WERI-Rb-1 (cell line): Measurements from ENCODE around the gene CLIP2.

Experiments used
- DNase-seq: peaks from one replicate; pipeline ENCODE4 v3.0.0-alpha.2; 2020
- H3K27ac ChIP-seq: fragments of 250-450 bp; sonication (Bioruptor Pico); 2 replicates; pipeline ENCODE4 v1.5.1; 2020; ENCODE audit warnings: mild to moderate bottlenecking, moderate library complexity
- H3K27me3 ChIP-seq: fragments of 250-450 bp; sonication (Bioruptor Pico); 2 replicates; pipeline ENCODE4 v1.5.1; 2021; ENCODE audit warnings: mild to moderate bottlenecking, low read depth, moderate library complexity; ENCODE audit not compliant: insufficient read depth, severe bottlenecking
- H3K36me3 ChIP-seq: fragments of 250-450 bp; sonication (Bioruptor Pico); 2 replicates; pipeline ENCODE4 v1.5.1; 2020; ENCODE audit warnings: mild to moderate bottlenecking, moderate library complexity
- H3K4me3 ChIP-seq: 2 replicates; pipeline ENCODE4 v1.5.1; 2011; ENCODE audit warnings: low read depth, mild to moderate bottlenecking, control low read depth, low read length
- H3K9me3 ChIP-seq: fragments of 250-450 bp; sonication (Bioruptor Pico); 2 replicates; pipeline ENCODE4 v1.5.1; 2021; ENCODE audit warnings: mild to moderate bottlenecking, moderate library complexity; ENCODE audit not compliant: severe bottlenecking
- CTCF ChIP-seq: IDR thresholded peaks from 2 replicates; pipeline ENCODE4 v1.5.1; 2011; ENCODE audit warnings: low read depth, mild to moderate bottlenecking, control low read depth, inconsistent platforms, low read length

The CLIP2 gene

GRCh38 chr7:74324531-74325209 lies 35.5 kb downstream of the CLIP2 start:
- no peak for DNase-seq
- Histone ChIP-seq H3K27me3 (no peaks in the 10 kb centered on the region), H3K27ac (no peak overlapping the region), H3K4me3 (no peak overlapping the region), H3K9me3 (no peaks in the 10 kb centered on the region), H3K36me3 (no peaks in the 10 kb centered on the region; the same call in 1 of the 2 replicates)
- TF ChIP-seq CTCF = no peak

GRCh38 chr7:74325210-74325565 lies 36.0 kb downstream of the CLIP2 start:
- H3K36me3 ChIP-seq = no peaks in the 10 kb centered on the region; the same call in 1 of the 2 replicates
- no peak overlapping the region for H3K4me3 ChIP-seq
- TF ChIP-seq CTCF = no peak
- no peaks in the 10 kb centered on the region for H3K9me3 ChIP-seq
- no peak for DNase-seq
- no peak overlapping the region for H3K27ac ChIP-seq
- H3K27me3 ChIP-seq = no peaks in the 10 kb centered on the region

- H3K27me3 ChIP-seq = no peaks in the 10 kb centered on the region
- DNase-seq = no peak
- H3K27ac ChIP-seq = no peak overlapping the region
- no peaks in the 10 kb centered on the region for H3K9me3 ChIP-seq
- H3K36me3 ChIP-seq = no peaks in the 10 kb centered on the region; the same call in 1 of the 2 replicates
- no peak overlapping the region for H3K4me3 ChIP-seq
- no peak for TF ChIP-seq CTCF
Observed at GRCh38 chr7:74329225-74329624, 40.0 kb downstream of the CLIP2 start.

- TF ChIP-seq CTCF = no peak
- Histone ChIP-seq H3K36me3 (no peaks in the 10 kb centered on the region; the same call in 1 of the 2 replicates), H3K9me3 (no peaks in the 10 kb centered on the region), H3K27ac (no peak overlapping the region), H3K4me3 (no peak overlapping the region), H3K27me3 (no peaks in the 10 kb centered on the region)
- DNase-seq = no peak
Observed at GRCh38 chr7:74332373-74333176, 43.4 kb downstream of the CLIP2 start.

GRCh38 chr7:74334030-74334429 lies 44.8 kb downstream of the CLIP2 start:
- Histone ChIP-seq H3K4me3 (no peak overlapping the region), H3K27ac (no peak overlapping the region), H3K27me3 (no peaks in the 10 kb centered on the region), H3K9me3 (no peaks in the 10 kb centered on the region), H3K36me3 (no peaks in the 10 kb centered on the region; the same call in 1 of the 2 replicates)
- TF ChIP-seq CTCF = no peak
- no peak for DNase-seq
